HEK293 (cell line): Measurements from ENCODE around the gene EHMT1.

Experiments used
- CTCF ChIA-PET: fragments of 350-600 bp; formaldehyde crosslinking; extraction: SDS; loops from one replicate; lab custom pipeline; 2021; ENCODE audit warnings: antibody characterized with exemption; lab: Yijun Ruan, JAX
- POLR2A ChIA-PET: fragments of 300-600 bp; formaldehyde crosslinking; extraction: SDS; loops from one replicate; lab custom pipeline; 2020; ENCODE audit warnings: antibody characterized with exemption, inconsistent platforms; lab: Yijun Ruan, JAX
- H3K27ac ChIP-seq: fragments of 200-500 bp; sonication (Bioruptor generic); 2 replicates; pipeline ENCODE4 v1.5.1; 2014; ENCODE audit warnings: low read depth, low read length, control low read depth, inconsistent platforms; ENCODE audit errors: extremely low read depth
- H3K36me3 ChIP-seq, 2 experiments: fragments of 200-500 bp in 1 of 2; sonication (Bioruptor generic) in 1 of 2; 1 replicate in 1 of 2; 2 replicates in 1 of 2; pipeline ENCODE4 v1.5.1; 2014 to 2017; ENCODE audit warnings: inconsistent platforms in 2 of 2, low read length in 2 of 2; ENCODE audit not compliant: control insufficient read depth in 2 of 2, insufficient read depth in 1 of 2
- H3K4me1 ChIP-seq: fragments of 200-500 bp; sonication (Bioruptor generic); 2 replicates; pipeline ENCODE4 v1.5.1; 2014; ENCODE audit warnings: mild to moderate bottlenecking, low read length, inconsistent platforms; ENCODE audit not compliant: control insufficient read depth, insufficient read depth
- H3K4me3 ChIP-seq: 2 replicates; pipeline ENCODE4 v1.5.1; 2011; ENCODE audit warnings: low read depth, mild to moderate bottlenecking, control low read depth, low read length, moderate library complexity
- H3K9me3 ChIP-seq: fragments of 200-500 bp; sonication (Bioruptor generic); 2 replicates; pipeline ENCODE4 v1.5.1; 2014; ENCODE audit warnings: low read depth, low read length, inconsistent platforms; ENCODE audit not compliant: control insufficient read depth, insufficient read depth
- CTCF ChIP-seq: fragments of 450-650 bp; formaldehyde crosslinking; IDR thresholded peaks from 2 replicates; pipeline ENCODE4 v1.5.1; 2016; ENCODE audit warnings: missing biosample characterization, missing genetic modification characterization
- IKZF3 ChIP-seq: fragments of 450-650 bp; IDR thresholded peaks from 2 replicates; pipeline ENCODE4 v1.5.0; 2018; ENCODE audit warnings: missing biosample characterization, mild to moderate bottlenecking, missing genetic modification characterization, moderate library complexity
- PRDM10 ChIP-seq: fragments of 450-650 bp; formaldehyde crosslinking; IDR thresholded peaks from 2 replicates; pipeline ENCODE4 v1.5.1; 2016; ENCODE audit warnings: missing biosample characterization, missing genetic modification characterization
- REPIN1 ChIP-seq: fragments of 450-650 bp; formaldehyde crosslinking; IDR thresholded peaks from 2 replicates; pipeline ENCODE4 v1.5.1; 2017; ENCODE audit warnings: missing biosample characterization, missing genetic modification characterization, low read depth
- SCRT2 ChIP-seq: fragments of 450-650 bp; formaldehyde crosslinking; IDR thresholded peaks from 2 replicates; pipeline ENCODE4 v1.5.1; 2016; ENCODE audit warnings: missing biosample characterization, missing genetic modification characterization
- ZBTB6 ChIP-seq: fragments of 450-650 bp; formaldehyde crosslinking; IDR thresholded peaks from 2 replicates; pipeline ENCODE4 v1.5.1; 2017; ENCODE audit warnings: missing biosample characterization, missing genetic modification characterization
- ZBTB7A ChIP-seq: fragments of 450-650 bp; formaldehyde crosslinking; IDR thresholded peaks from 2 replicates; pipeline ENCODE4 v1.5.1; 2016; ENCODE audit warnings: low read depth, missing biosample characterization, missing genetic modification characterization
- ZEB2 ChIP-seq: fragments of 450-650 bp; formaldehyde crosslinking; IDR thresholded peaks from 2 replicates; pipeline ENCODE4 v1.5.1; 2016; ENCODE audit warnings: missing biosample characterization, missing genetic modification characterization
- ZIC2 ChIP-seq: fragments of 450-650 bp; formaldehyde crosslinking; IDR thresholded peaks from 2 replicates; pipeline ENCODE4 v1.5.1; 2016; ENCODE audit warnings: missing biosample characterization, missing genetic modification characterization
- ZNF146 ChIP-seq: fragments of 450-650 bp; formaldehyde crosslinking; IDR thresholded peaks from 2 replicates; pipeline ENCODE4 v1.5.1; 2016; ENCODE audit warnings: missing biosample characterization, missing genetic modification characterization
- ZNF23 ChIP-seq: fragments of 450-650 bp; formaldehyde crosslinking; IDR thresholded peaks from 2 replicates; pipeline ENCODE4 v1.5.1; 2016; ENCODE audit warnings: missing biosample characterization, missing genetic modification characterization, borderline replicate concordance
- ZNF26 ChIP-seq: fragments of 450-650 bp; formaldehyde crosslinking; IDR thresholded peaks from 2 replicates; pipeline ENCODE4 v1.5.1; 2016; ENCODE audit warnings: missing biosample characterization, missing genetic modification characterization
- ZNF302 ChIP-seq: fragments of 450-650 bp; formaldehyde crosslinking; IDR thresholded peaks from 2 replicates; pipeline ENCODE4 v1.5.1; 2016; ENCODE audit warnings: missing biosample characterization, missing genetic modification characterization, low read depth
- ZNF600 ChIP-seq: fragments of 450-650 bp; formaldehyde crosslinking; IDR thresholded peaks from 2 replicates; pipeline ENCODE4 v1.5.1; 2016; ENCODE audit warnings: missing biosample characterization, missing genetic modification characterization
- ZNF629 ChIP-seq: fragments of 450-650 bp; formaldehyde crosslinking; IDR thresholded peaks from 2 replicates; pipeline ENCODE4 v1.5.1; 2017; ENCODE audit warnings: missing biosample characterization, missing genetic modification characterization
- ZNF692 ChIP-seq: fragments of 450-650 bp; formaldehyde crosslinking; IDR thresholded peaks from 2 replicates; pipeline ENCODE4 v1.5.1; 2016; ENCODE audit warnings: missing biosample characterization, missing genetic modification characterization
- ZNF701 ChIP-seq: fragments of 450-650 bp; formaldehyde crosslinking; IDR thresholded peaks from 2 replicates; pipeline ENCODE4 v1.5.1; 2016; ENCODE audit warnings: missing biosample characterization, missing genetic modification characterization
- ZNF792 ChIP-seq: fragments of 450-650 bp; formaldehyde crosslinking; IDR thresholded peaks from 2 replicates; pipeline ENCODE4 v1.5.1; 2016; ENCODE audit warnings: missing biosample characterization, missing genetic modification characterization
- ZSCAN4 ChIP-seq: fragments of 450-650 bp; formaldehyde crosslinking; IDR thresholded peaks from 2 replicates; pipeline ENCODE4 v1.5.1; 2017; ENCODE audit warnings: missing biosample characterization, missing genetic modification characterization

The EHMT1 gene

GRCh38 chr9:137581361-137582285, 37.2 kb upstream of the EHMT1 start:
- H3K4me3 ChIP-seq: no peak overlapping the region
- no peaks in the 10 kb centered on the region for H3K9me3 ChIP-seq
- 0 out of 2 replicates have a peak, but pooled peaks have one; percentile 29 for TF ChIP-seq ZNF600 (tag by site-specific recombination)
- TF ChIP-seq ZNF146 (tag by site-specific recombination): no peak
- TF ChIP-seq ZNF692: peak; percentile 36; the same call in 1 of the 2 replicates
- peak; percentile 76 for TF ChIP-seq ZIC2 (tag by site-specific recombination)
- no peak for TF ChIP-seq ZNF302 (tag by site-specific recombination)
- TF ChIP-seq ZNF701 (tag by site-specific recombination): no peak
- TF ChIP-seq PRDM10 (tag by site-specific recombination): peak; percentile 36; the same call in 1 of the 2 replicates
- no peak overlapping the region for H3K27ac ChIP-seq
- peaks cover 7 to 76% of the 10 kb centered on the region in 2 experiments; a peak in 2 of 3 replicates for H3K36me3 ChIP-seq
- CTCF ChIA-PET: interaction anchor here (0.5 to 2.2 kb wide), 20 partner anchors 8 to 534 kb away, joined by 3 to 16 read pairs (median 4); partner anchors contain the start of genes EHMT1 and ZMYND19
- no peaks in the 10 kb centered on the region; the same call in 1 of the 2 replicates for H3K4me1 ChIP-seq
- POLR2A ChIA-PET: interaction anchor here (1.3 to 5.7 kb wide), 4 partner anchors 9 to 37 kb away, joined by 3 to 28 read pairs (median 17); partner anchors contain the start of genes ARRDC1, EHMT1 and ZMYND19

- CTCF ChIA-PET: interaction anchor here (0.7 to 2.2 kb wide), 15 partner anchors 8 to 484 kb away, joined by 3 to 16 read pairs (median 4); partner anchors contain the start of genes EHMT1 and ZMYND19
- Histone ChIP-seq H3K27ac (no peak overlapping the region), H3K9me3 (no peaks in the 10 kb centered on the region), H3K4me1 (no peaks in the 10 kb centered on the region; the same call in 1 of the 2 replicates), H3K4me3 (no peak overlapping the region), H3K36me3 (peaks cover 7 to 77% of the 10 kb centered on the region in 2 experiments; a peak in 2 of 3 replicates)
- POLR2A ChIA-PET: interaction anchor here (1.3 to 5.7 kb wide), 4 partner anchors 9 to 37 kb away, joined by 3 to 28 read pairs (median 17); partner anchors contain the start of genes ARRDC1, EHMT1 and ZMYND19
- TF ChIP-seq SCRT2 (peak; percentile 69), ZBTB6 (tag by site-specific recombination) (no peak), ZNF23 (tag by site-specific recombination) (no peak), CTCF (tag by site-specific recombination) (peak; percentile 28; the same call in 1 of the 2 replicates), ZNF792 (no peak), ZNF26 (tag by site-specific recombination) (no peak), ZNF629 (tag by site-specific recombination) (no peak), REPIN1 (no peak), ZEB2 (tag by site-specific recombination) (no peak), ZBTB7A (no peak), IKZF3 (tag by site-specific recombination) (no peak), ZSCAN4 (no peak)
Observed at GRCh38 chr9:137582286-137582860, 36.4 kb upstream of the EHMT1 start.
